HEK293 (cell line): Measurements from ENCODE around the gene ARMC12.

Experiments used
- BCL11A ChIP-seq: fragments of 450-650 bp; formaldehyde crosslinking; IDR thresholded peaks from 2 replicates; pipeline ENCODE4 v1.5.1; 2016; ENCODE audit warnings: low read depth, missing biosample characterization, missing genetic modification characterization
- KLF16 ChIP-seq: fragments of 450-650 bp; formaldehyde crosslinking; IDR thresholded peaks from 2 replicates; pipeline ENCODE4 v1.5.1; 2017; ENCODE audit warnings: missing biosample characterization, missing genetic modification characterization
- ZBTB21 ChIP-seq: fragments of 450-650 bp; formaldehyde crosslinking; IDR thresholded peaks from 2 replicates; pipeline ENCODE4 v1.5.1; 2017; ENCODE audit warnings: missing biosample characterization, missing genetic modification characterization
- ZBTB48 ChIP-seq: fragments of 450-650 bp; formaldehyde crosslinking; IDR thresholded peaks from 2 replicates; pipeline ENCODE4 v1.5.1; 2016; ENCODE audit warnings: missing biosample characterization, missing genetic modification characterization
- ZFP41 ChIP-seq: fragments of 450-650 bp; formaldehyde crosslinking; IDR thresholded peaks from 2 replicates; pipeline ENCODE4 v1.5.1; 2016; ENCODE audit warnings: missing biosample characterization, missing genetic modification characterization, borderline replicate concordance
- ZNF16 ChIP-seq: fragments of 450-650 bp; formaldehyde crosslinking; IDR thresholded peaks from 2 replicates; pipeline ENCODE4 v1.5.1; 2016; ENCODE audit warnings: low read depth, missing biosample characterization, missing genetic modification characterization
- ZNF202 ChIP-seq: fragments of 450-650 bp; formaldehyde crosslinking; IDR thresholded peaks from 2 replicates; pipeline ENCODE4 v1.5.1; 2016; ENCODE audit warnings: missing biosample characterization, missing genetic modification characterization, borderline replicate concordance
- ZNF214 ChIP-seq: fragments of 450-650 bp; formaldehyde crosslinking; IDR thresholded peaks from 2 replicates; pipeline ENCODE4 v1.5.1; 2017; ENCODE audit warnings: missing biosample characterization, mild to moderate bottlenecking, missing genetic modification characterization, borderline replicate concordance
- ZNF266 ChIP-seq: fragments of 450-650 bp; formaldehyde crosslinking; IDR thresholded peaks from 2 replicates; pipeline ENCODE4 v1.5.1; 2016; ENCODE audit warnings: missing biosample characterization, missing genetic modification characterization, low read depth
- ZNF366 ChIP-seq: fragments of 450-650 bp; formaldehyde crosslinking; conservative IDR thresholded peaks from 2 replicates; pipeline ENCODE4 v1.5.1; 2016; ENCODE audit warnings: missing biosample characterization, missing genetic modification characterization
- ZNF391 ChIP-seq: fragments of 450-650 bp; formaldehyde crosslinking; IDR thresholded peaks from 2 replicates; pipeline ENCODE4 v1.5.1; 2016; ENCODE audit warnings: low read depth, missing biosample characterization, missing genetic modification characterization, borderline replicate concordance
- ZNF518A ChIP-seq: fragments of 450-650 bp; formaldehyde crosslinking; conservative IDR thresholded peaks from 2 replicates; pipeline ENCODE4 v1.5.1; 2016; ENCODE audit warnings: low read depth, missing biosample characterization, missing genetic modification characterization
- ZNF544 ChIP-seq: fragments of 450-650 bp; formaldehyde crosslinking; IDR thresholded peaks from 2 replicates; pipeline ENCODE4 v1.5.0; 2017; ENCODE audit warnings: missing biosample characterization, missing genetic modification characterization
- ZNF548 ChIP-seq: fragments of 450-650 bp; formaldehyde crosslinking; IDR thresholded peaks from 2 replicates; pipeline ENCODE4 v1.5.1; 2016; ENCODE audit warnings: missing biosample characterization, missing genetic modification characterization
- ZNF555 ChIP-seq: fragments of 450-650 bp; formaldehyde crosslinking; conservative IDR thresholded peaks from 2 replicates; pipeline ENCODE4 v1.5.1; 2017; ENCODE audit warnings: missing biosample characterization, mild to moderate bottlenecking, missing genetic modification characterization, inconsistent platforms
- ZNF561 ChIP-seq: fragments of 450-650 bp; IDR thresholded peaks from 2 replicates; pipeline ENCODE4 v1.5.1; 2018; ENCODE audit warnings: missing biosample characterization, missing genetic modification characterization, borderline replicate concordance
- ZNF571 ChIP-seq: fragments of 450-650 bp; formaldehyde crosslinking; IDR thresholded peaks from 2 replicates; pipeline ENCODE4 v1.5.0; 2017; ENCODE audit warnings: missing biosample characterization, missing genetic modification characterization
- ZNF76 ChIP-seq: fragments of 450-650 bp; formaldehyde crosslinking; IDR thresholded peaks from 2 replicates; pipeline ENCODE4; 2016; ENCODE audit warnings: low read depth, missing biosample characterization, missing genetic modification characterization, borderline replicate concordance
- ZNF792 ChIP-seq: fragments of 450-650 bp; formaldehyde crosslinking; IDR thresholded peaks from 2 replicates; pipeline ENCODE4 v1.5.1; 2016; ENCODE audit warnings: missing biosample characterization, missing genetic modification characterization
- TF ChIP-seq, protein P1 (sequence below): fragments of 450-650 bp; formaldehyde crosslinking; IDR thresholded peaks from 2 replicates; pipeline ENCODE4; 2016; ENCODE audit warnings: missing biosample characterization, missing genetic modification characterization
- TF ChIP-seq, protein P2 (sequence below): fragments of 450-650 bp; formaldehyde crosslinking; IDR thresholded peaks from 2 replicates; pipeline ENCODE4 v1.5.1; 2016; ENCODE audit warnings: missing biosample characterization, missing genetic modification characterization
- TF ChIP-seq, protein P3 (sequence below): fragments of 450-650 bp; formaldehyde crosslinking; IDR thresholded peaks from 2 replicates; pipeline ENCODE4 v1.5.1; 2017; ENCODE audit warnings: missing biosample characterization, mild to moderate bottlenecking, missing genetic modification characterization, moderate library complexity
- TF ChIP-seq, protein P4 (sequence below): fragments of 450-650 bp; formaldehyde crosslinking; IDR thresholded peaks from 2 replicates; pipeline ENCODE4 v1.5.1; 2016; ENCODE audit warnings: missing biosample characterization, missing genetic modification characterization
- TF ChIP-seq, protein P5 (sequence below): fragments of 450-650 bp; formaldehyde crosslinking; IDR thresholded peaks from 2 replicates; pipeline ENCODE4 v1.5.1; 2016; ENCODE audit warnings: missing biosample characterization, missing genetic modification characterization

ARMC12 gene

GRCh38 chr6:35731736-35732532 is 4.9 kb upstream of the ARMC12 start (continued):
- TF ChIP-seq, protein P1, sequence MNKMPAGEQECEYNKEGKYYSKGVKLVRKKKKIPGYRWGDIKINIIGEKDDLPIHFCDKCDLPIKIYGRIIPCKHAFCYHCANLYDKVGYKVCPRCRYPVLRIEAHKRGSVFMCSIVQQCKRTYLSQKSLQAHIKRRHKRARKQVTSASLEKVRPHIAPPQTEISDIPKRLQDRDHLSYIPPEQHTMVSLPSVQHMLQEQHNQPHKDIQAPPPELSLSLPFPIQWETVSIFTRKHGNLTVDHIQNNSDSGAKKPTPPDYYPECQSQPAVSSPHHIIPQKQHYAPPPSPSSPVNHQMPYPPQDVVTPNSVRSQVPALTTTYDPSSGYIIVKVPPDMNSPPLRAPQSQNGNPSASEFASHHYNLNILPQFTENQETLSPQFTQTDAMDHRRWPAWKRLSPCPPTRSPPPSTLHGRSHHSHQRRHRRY (tag by site-specific recombination): no peak
- TF ChIP-seq, protein P2, sequence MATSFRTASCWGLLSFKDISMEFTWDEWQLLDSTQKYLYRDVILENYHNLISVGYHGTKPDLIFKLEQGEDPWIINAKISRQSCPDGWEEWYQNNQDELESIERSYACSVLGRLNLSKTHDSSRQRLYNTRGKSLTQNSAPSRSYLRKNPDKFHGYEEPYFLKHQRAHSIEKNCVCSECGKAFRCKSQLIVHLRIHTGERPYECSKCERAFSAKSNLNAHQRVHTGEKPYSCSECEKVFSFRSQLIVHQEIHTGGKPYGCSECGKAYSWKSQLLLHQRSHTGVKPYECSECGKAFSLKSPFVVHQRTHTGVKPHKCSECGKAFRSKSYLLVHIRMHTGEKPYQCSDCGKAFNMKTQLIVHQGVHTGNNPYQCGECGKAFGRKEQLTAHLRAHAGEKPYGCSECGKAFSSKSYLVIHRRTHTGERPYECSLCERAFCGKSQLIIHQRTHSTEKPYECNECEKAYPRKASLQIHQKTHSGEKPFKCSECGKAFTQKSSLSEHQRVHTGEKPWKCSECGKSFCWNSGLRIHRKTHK (tag by site-specific recombination): no peak
- TF ChIP-seq, protein P3, sequence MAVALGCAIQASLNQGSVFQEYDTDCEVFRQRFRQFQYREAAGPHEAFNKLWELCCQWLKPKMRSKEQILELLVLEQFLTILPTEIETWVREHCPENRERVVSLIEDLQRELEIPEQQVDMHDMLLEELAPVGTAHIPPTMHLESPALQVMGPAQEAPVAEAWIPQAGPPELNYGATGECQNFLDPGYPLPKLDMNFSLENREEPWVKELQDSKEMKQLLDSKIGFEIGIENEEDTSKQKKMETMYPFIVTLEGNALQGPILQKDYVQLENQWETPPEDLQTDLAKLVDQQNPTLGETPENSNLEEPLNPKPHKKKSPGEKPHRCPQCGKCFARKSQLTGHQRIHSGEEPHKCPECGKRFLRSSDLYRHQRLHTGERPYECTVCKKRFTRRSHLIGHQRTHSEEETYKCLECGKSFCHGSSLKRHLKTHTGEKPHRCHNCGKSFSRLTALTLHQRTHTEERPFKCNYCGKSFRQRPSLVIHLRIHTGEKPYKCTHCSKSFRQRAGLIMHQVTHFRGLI (tag by site-specific recombination): peak; percentile 65; the same call in 1 of the 2 replicates
- peak; percentile 77 for TF ChIP-seq ZNF76 (tag by site-specific recombination)
- TF ChIP-seq, protein P4, sequence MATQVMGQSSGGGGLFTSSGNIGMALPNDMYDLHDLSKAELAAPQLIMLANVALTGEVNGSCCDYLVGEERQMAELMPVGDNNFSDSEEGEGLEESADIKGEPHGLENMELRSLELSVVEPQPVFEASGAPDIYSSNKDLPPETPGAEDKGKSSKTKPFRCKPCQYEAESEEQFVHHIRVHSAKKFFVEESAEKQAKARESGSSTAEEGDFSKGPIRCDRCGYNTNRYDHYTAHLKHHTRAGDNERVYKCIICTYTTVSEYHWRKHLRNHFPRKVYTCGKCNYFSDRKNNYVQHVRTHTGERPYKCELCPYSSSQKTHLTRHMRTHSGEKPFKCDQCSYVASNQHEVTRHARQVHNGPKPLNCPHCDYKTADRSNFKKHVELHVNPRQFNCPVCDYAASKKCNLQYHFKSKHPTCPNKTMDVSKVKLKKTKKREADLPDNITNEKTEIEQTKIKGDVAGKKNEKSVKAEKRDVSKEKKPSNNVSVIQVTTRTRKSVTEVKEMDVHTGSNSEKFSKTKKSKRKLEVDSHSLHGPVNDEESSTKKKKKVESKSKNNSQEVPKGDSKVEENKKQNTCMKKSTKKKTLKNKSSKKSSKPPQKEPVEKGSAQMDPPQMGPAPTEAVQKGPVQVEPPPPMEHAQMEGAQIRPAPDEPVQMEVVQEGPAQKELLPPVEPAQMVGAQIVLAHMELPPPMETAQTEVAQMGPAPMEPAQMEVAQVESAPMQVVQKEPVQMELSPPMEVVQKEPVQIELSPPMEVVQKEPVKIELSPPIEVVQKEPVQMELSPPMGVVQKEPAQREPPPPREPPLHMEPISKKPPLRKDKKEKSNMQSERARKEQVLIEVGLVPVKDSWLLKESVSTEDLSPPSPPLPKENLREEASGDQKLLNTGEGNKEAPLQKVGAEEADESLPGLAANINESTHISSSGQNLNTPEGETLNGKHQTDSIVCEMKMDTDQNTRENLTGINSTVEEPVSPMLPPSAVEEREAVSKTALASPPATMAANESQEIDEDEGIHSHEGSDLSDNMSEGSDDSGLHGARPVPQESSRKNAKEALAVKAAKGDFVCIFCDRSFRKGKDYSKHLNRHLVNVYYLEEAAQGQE (tag by site-specific recombination): no peak
- peak; percentile 93 for TF ChIP-seq ZBTB48 (tag by site-specific recombination)
- no peak for TF ChIP-seq ZNF16 (tag by site-specific recombination)
- TF ChIP-seq ZNF548: no peak
- TF ChIP-seq, protein P5, sequence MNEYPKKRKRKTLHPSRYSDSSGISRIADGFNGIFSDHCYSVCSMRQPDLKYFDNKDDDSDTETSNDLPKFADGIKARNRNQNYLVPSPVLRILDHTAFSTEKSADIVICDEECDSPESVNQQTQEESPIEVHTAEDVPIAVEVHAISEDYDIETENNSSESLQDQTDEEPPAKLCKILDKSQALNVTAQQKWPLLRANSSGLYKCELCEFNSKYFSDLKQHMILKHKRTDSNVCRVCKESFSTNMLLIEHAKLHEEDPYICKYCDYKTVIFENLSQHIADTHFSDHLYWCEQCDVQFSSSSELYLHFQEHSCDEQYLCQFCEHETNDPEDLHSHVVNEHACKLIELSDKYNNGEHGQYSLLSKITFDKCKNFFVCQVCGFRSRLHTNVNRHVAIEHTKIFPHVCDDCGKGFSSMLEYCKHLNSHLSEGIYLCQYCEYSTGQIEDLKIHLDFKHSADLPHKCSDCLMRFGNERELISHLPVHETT (tag by site-specific recombination): peak; percentile 68
- TF ChIP-seq ZNF366 (tag by site-specific recombination): peak; percentile 84
- no peak for TF ChIP-seq ZNF214 (tag by site-specific recombination)
- no peak for TF ChIP-seq ZNF518A
- TF ChIP-seq ZFP41 (tag by site-specific recombination): no peak
- no peak; the same call in 1 of the 2 replicates for TF ChIP-seq BCL11A (tag by site-specific recombination)
- peak; percentile 19; the same call in 1 of the 2 replicates for TF ChIP-seq KLF16 (tag by site-specific recombination)
- no peak for TF ChIP-seq ZNF202 (tag by site-specific recombination)
- TF ChIP-seq ZNF561: peak; percentile 62; the same call in 1 of the 2 replicates
- no peak for TF ChIP-seq ZNF544 (tag by site-specific recombination)
- TF ChIP-seq ZNF391 (tag by site-specific recombination): peak; percentile 67; the same call in 1 of the 2 replicates
- no peak for TF ChIP-seq ZNF555 (tag by site-specific recombination)
- no peak for TF ChIP-seq ZNF571 (tag by site-specific recombination)
- no peak; the same call in 1 of the 2 replicates for TF ChIP-seq ZBTB21 (tag by site-specific recombination)
- TF ChIP-seq ZNF792 (tag by site-specific recombination): 0 out of 2 replicates have a peak, but pooled peaks have one; percentile 18
- no peak for TF ChIP-seq ZNF266 (tag by site-specific recombination)
